H1 (cell line): Measurements from ENCODE around the gene STYXL1. TPM values are rescaled to one million over a fixed set of nuclear protein-coding genes. Genes with fewer than 3 reads are reported as not detected.

Experiments
- CTCF ChIA-PET: fragments of 300-600 bp; sonication (Branson Sonifier 250); formaldehyde crosslinking; loops from one replicate; lab custom pipeline; 2021; ENCODE audit not compliant: partially characterized antibody; lab: Charles Lee
- POLR2A ChIA-PET: fragments of 300-600 bp; sonication (Branson Sonifier 250); formaldehyde crosslinking; loops from one replicate; lab custom pipeline; 2021; ENCODE audit warnings: inconsistent platforms; ENCODE audit not compliant: partially characterized antibody; lab: Charles Lee
- DNase-seq, 2 experiments: peaks; one replicate each; pipeline versions ENCODE4 v3.0.0 to v3.0.0-alpha.2; 2010 to 2022; ENCODE audit warnings: low spot score in 2 of 2, low read depth in 1 of 2, mixed read lengths in 1 of 2
- FAIRE-seq: peaks from 2 replicates; lab custom pipeline; 2011; peaks lifted over from hg19 to GRCh38; lab: Jason Lieb, UNC
- H2AFZ ChIP-seq: 2 replicates; pipeline ENCODE4 v1.8.1; 2012; ENCODE audit warnings: low read length, inconsistent platforms
- H2AK5ac ChIP-seq: 2 replicates; pipeline ENCODE4 v1.6.1; 2013; ENCODE audit warnings: low read depth, low read length
- H2BK120ac ChIP-seq: replicated peaks from 2 replicates; pipeline ENCODE3; 2013; ENCODE audit warnings: low read depth, low read length, inconsistent platforms
- H2BK12ac ChIP-seq: 2 replicates; pipeline ENCODE4 v1.6.1; 2013; ENCODE audit warnings: low read depth, low read length
- H2BK15ac ChIP-seq: 2 replicates; pipeline ENCODE4 v1.6.1; 2013; ENCODE audit warnings: low read length
- H2BK20ac ChIP-seq: 2 replicates; pipeline ENCODE4 v1.6.1; 2013; ENCODE audit warnings: low read length
- H2BK5ac ChIP-seq: 2 replicates; pipeline ENCODE4 v1.6.1; 2013; ENCODE audit warnings: low read depth, low read length
- H3K14ac ChIP-seq: 2 replicates; pipeline ENCODE4 v1.6.1; 2013; ENCODE audit warnings: inconsistent platforms; ENCODE audit not compliant: insufficient read length
- H3K18ac ChIP-seq: 2 replicates; pipeline ENCODE4 v1.6.1; 2013; ENCODE audit warnings: low read length; ENCODE audit errors: extremely low read depth
- H3K23ac ChIP-seq: 2 replicates; pipeline ENCODE4 v1.6.1; 2013; ENCODE audit warnings: inconsistent platforms; ENCODE audit not compliant: insufficient read length
- H3K23me2 ChIP-seq: 2 replicates; pipeline ENCODE4 v1.6.1; 2013; ENCODE audit warnings: low read depth, low read length
- H3K27ac ChIP-seq: 2 replicates; pipeline ENCODE4 v1.6.1; 2011; ENCODE audit warnings: low read depth, low read length, inconsistent platforms
- H3K27me3 ChIP-seq, 4 experiments: replicated peaks in 1 of 4; 1 replicate in 1 of 4; 2 replicates in 3 of 4; pipeline versions ENCODE4 v1.6.1 to v1.8.1; 2011 to 2013; ENCODE audit warnings: low read length in 3 of 4, mild to moderate bottlenecking in 3 of 4, inconsistent platforms in 2 of 4, mixed read lengths in 2 of 4, moderate library complexity in 1 of 4; ENCODE audit not compliant: control insufficient read depth in 3 of 4, insufficient read depth in 3 of 4; ENCODE audit errors: extremely low read depth in 1 of 4
- H3K36me3 ChIP-seq, 4 experiments: 2 replicates each; pipeline versions ENCODE4 v1.6.1 to v1.8.1; 2011 to 2013; ENCODE audit warnings: mild to moderate bottlenecking in 4 of 4, low read length in 3 of 4, moderate library complexity in 2 of 4, control low read depth in 1 of 4, inconsistent platforms in 1 of 4; ENCODE audit not compliant: insufficient read depth in 4 of 4, control insufficient read depth in 2 of 4
- H3K4ac ChIP-seq: replicated peaks from 2 replicates; pipeline ENCODE3; 2013; ENCODE audit warnings: low read length, low read depth, mixed read lengths, inconsistent platforms; ENCODE audit not compliant: insufficient read length
- H3K4me1 ChIP-seq, 4 experiments: replicated peaks in 1 of 4; 1 replicate in 1 of 4; 2 replicates in 3 of 4; pipeline versions ENCODE4 v1.6.1 to v1.8.1; 2011 to 2013; ENCODE audit warnings: low read length in 3 of 4, inconsistent platforms in 2 of 4, mixed read lengths in 1 of 4; ENCODE audit not compliant: insufficient read depth in 4 of 4, control insufficient read depth in 3 of 4
- H3K4me2 ChIP-seq, 2 experiments: 2 replicates each; pipeline versions ENCODE4 v1.6.1 to v1.8.1; 2011 to 2013; ENCODE audit warnings: low read depth in 2 of 2, low read length in 2 of 2, control low read depth in 1 of 2, inconsistent platforms in 1 of 2, mild to moderate bottlenecking in 1 of 2; ENCODE audit not compliant: insufficient read depth in 1 of 2
- H3K4me3 ChIP-seq, 4 experiments: fragments of 200-600, 300-600 bp in 1 of 4; sonication (generic), shearing (Covaris generic), sonication (Bioruptor Twin) in 1 of 4; 2 replicates each; pipeline versions ENCODE4 v1.5.1 to v1.8.1; 2011 to 2016; ENCODE audit warnings: low read length in 4 of 4, low read depth in 3 of 4, control low read depth in 2 of 4, inconsistent platforms in 2 of 4, mild to moderate bottlenecking in 2 of 4, mixed read lengths in 1 of 4, moderate library complexity in 1 of 4; ENCODE audit not compliant: insufficient read depth in 2 of 4; ENCODE audit errors: extremely low read depth in 1 of 4
- H3K56ac ChIP-seq: replicated peaks from 2 replicates; pipeline ENCODE3; 2013; ENCODE audit warnings: low read depth, mild to moderate bottlenecking, mixed read lengths, low read length, inconsistent platforms; ENCODE audit not compliant: insufficient read length
- H3K79me1 ChIP-seq: 2 replicates; pipeline ENCODE4 v1.6.1; 2013; ENCODE audit warnings: low read depth, low read length, control low read depth
- H3K79me2 ChIP-seq, 2 experiments: 2 replicates each; pipeline versions ENCODE4 v1.6.1 to v1.8.1; 2012 to 2013; ENCODE audit warnings: low read length in 2 of 2, mild to moderate bottlenecking in 2 of 2, inconsistent platforms in 1 of 2; ENCODE audit not compliant: insufficient read depth in 2 of 2, control insufficient read depth in 1 of 2
- H3K9ac ChIP-seq, 4 experiments: replicated peaks in 1 of 4; 1 replicate in 1 of 4; 2 replicates in 3 of 4; pipeline versions ENCODE4 v1.6.1 to v1.8.1; 2011 to 2013; ENCODE audit warnings: low read depth in 3 of 4, low read length in 3 of 4, control low read depth in 2 of 4, mild to moderate bottlenecking in 2 of 4, moderate library complexity in 2 of 4, inconsistent platforms in 1 of 4; ENCODE audit errors: extremely low read depth in 1 of 4
- H3K9me3 ChIP-seq, 2 experiments: 2 replicates each; pipeline versions ENCODE4 v1.6.1 to v1.8.1; 2012 to 2013; ENCODE audit warnings: mild to moderate bottlenecking in 2 of 2, moderate library complexity in 2 of 2, control low read depth in 1 of 2, inconsistent platforms in 1 of 2, low read depth in 1 of 2, low read length in 1 of 2, mixed read lengths in 1 of 2; ENCODE audit not compliant: insufficient read depth in 2 of 2
- H4K20me1 ChIP-seq, 2 experiments: replicated peaks in 1 of 2; 2 replicates each; pipeline versions ENCODE3 to v1.8.1; 2011 to 2013; ENCODE audit warnings: inconsistent platforms in 2 of 2, low read length in 2 of 2, mild to moderate bottlenecking in 1 of 2; ENCODE audit not compliant: insufficient read depth in 2 of 2, control insufficient read depth in 1 of 2
- H4K5ac ChIP-seq: 2 replicates; pipeline ENCODE4 v1.6.1; 2013; ENCODE audit warnings: low read length, low read depth, mixed read lengths, inconsistent platforms; ENCODE audit not compliant: insufficient read length
- H4K8ac ChIP-seq: 2 replicates; pipeline ENCODE4 v1.8.0; 2013; ENCODE audit warnings: mild to moderate bottlenecking, moderate library complexity, low read length, inconsistent platforms; ENCODE audit not compliant: insufficient read depth; ENCODE audit errors: extremely low read depth
- H4K91ac ChIP-seq: replicated peaks from 2 replicates; pipeline ENCODE3; 2013; ENCODE audit warnings: low read length, mixed read lengths, inconsistent platforms; ENCODE audit not compliant: insufficient read length
- ATF2 ChIP-seq: IDR thresholded peaks from 2 replicates; pipeline ENCODE4 v1.6.1; 2012; ENCODE audit warnings: low read length, inconsistent platforms
- BRCA1 ChIP-seq: IDR thresholded peaks from 2 replicates; pipeline ENCODE4 v1.6.1; 2012; ENCODE audit warnings: low read depth, low read length, improper control_type of control experiment
- EZH2 ChIP-seq: fragments of 200-600 bp; sonication (generic); IDR thresholded peaks from 2 replicates; pipeline ENCODE4 v1.7.1; 2012; ENCODE audit warnings: low read depth, mild to moderate bottlenecking, moderate library complexity, low read length, inconsistent platforms; ENCODE audit not compliant: severe bottlenecking
- JUN ChIP-seq: IDR thresholded peaks from 2 replicates; pipeline ENCODE4 v1.6.1; 2011; ENCODE audit warnings: low read depth, mild to moderate bottlenecking, improper control_type of control experiment, low read length
- MAFK ChIP-seq: IDR thresholded peaks from 2 replicates; pipeline ENCODE4 v1.6.1; 2012; ENCODE audit warnings: low read depth, mild to moderate bottlenecking, improper control_type of control experiment, low read length
- POLR2AphosphoS5 ChIP-seq: IDR thresholded peaks from 2 replicates; pipeline ENCODE4 v1.6.1; 2011; ENCODE audit warnings: low read depth, low read length
- RBBP5 ChIP-seq: IDR thresholded peaks from 2 replicates; pipeline ENCODE4 v1.7.1; 2012; ENCODE audit warnings: low read depth, mild to moderate bottlenecking, inconsistent platforms, low read length, moderate library complexity, borderline replicate concordance
- SIRT6 ChIP-seq: IDR thresholded peaks from one replicate; pipeline ENCODE4 v1.7.1; 2012; ENCODE audit warnings: low read length, inconsistent platforms
- SP1 ChIP-seq: IDR thresholded peaks from 2 replicates; pipeline ENCODE4 v1.6.1; 2011; ENCODE audit warnings: low read depth, low read length
- SP2 ChIP-seq: IDR thresholded peaks from 2 replicates; pipeline ENCODE4 v1.6.1; 2012; ENCODE audit warnings: mild to moderate bottlenecking, low read length, inconsistent platforms
- TCF12 ChIP-seq: IDR thresholded peaks from 2 replicates; pipeline ENCODE4 v1.6.1; 2011; ENCODE audit warnings: low read depth, mild to moderate bottlenecking, low read length
- TEAD4 ChIP-seq: IDR thresholded peaks from 2 replicates; pipeline ENCODE4 v1.6.1; 2012; ENCODE audit warnings: low read depth, low read length, inconsistent platforms, mixed read lengths
- WGBS, 2 experiments: shearing (Covaris generic) in 1 of 2; methylation state at CpG; one replicate each; pipeline versions ENCODE4 v1.1.6 to v1.1.7; 2013 to 2015; ENCODE audit warnings: low lambda C conversion rate in 2 of 2, mixed read lengths in 2 of 2, inconsistent platforms in 1 of 2, low coverage in 1 of 2, missing lambda C conversion rate in 1 of 2; ENCODE audit not compliant: insufficient replicate concordance in 2 of 2, insufficient coverage in 1 of 2, insufficient read length in 1 of 2; ENCODE audit errors: extremely low coverage in 1 of 2, missing lambda C conversion rate in 1 of 2; 5-methylcytosine and 5-hydroxymethylcytosine counted together
- polyA plus RNA-seq, 7 experiments: library from polyadenylated mRNA; depleted of rRNA in 3 of 7; stranded (reverse) in 5 of 7; unstranded in 2 of 7; fragments of >200 nt in 5 of 7; fragments of 200-250 nt in 2 of 7; gene quantifications; 1 replicate in 5 of 7; 2 replicates in 1 of 7; 4 replicates in 1 of 7; pipeline versions ENCODE4 v1.2.1 to v1.2.3, GENCODE V29; 2011 to 2013; ENCODE audit warnings: missing spikeins in 2 of 7, mixed read lengths in 2 of 7
- total RNA-seq: library from RNA; stranded (reverse); fragmentation: NEBNext Ultra II Directional; extraction: Animal tissue kit (Norgen Biotek cat#: 25700); gene quantifications from 2 replicates; pipeline ENCODE4 v1.2.1, GENCODE V29; 2021

STYXL1 gene
- total and polyA plus RNA-seq, 2 of the 8 experiments (the other 6 are each of a cell fraction or from before 2014, with no cell fraction given) = 32.3 to 53.9 TPM

- Histone ChIP-seq H4K20me1 (peaks cover 0 to 9% of the 10 kb centered on the region in 2 experiments), H4K91ac (no peak overlapping the region), H3K27me3 (no peaks in the 10 kb centered on the region), H2AFZ (no peak overlapping the region), H3K36me3 (peaks cover 9 to 58% (median 30%) of the 10 kb centered on the region in 4 experiments), H3K23ac (no peak overlapping the region), H3K4me3 (no peak overlapping the region), H3K27ac (no peak overlapping the region), H4K5ac (no peak overlapping the region), H3K56ac (no peak overlapping the region), H3K9me3 (no peaks in the 10 kb centered on the region), H2BK20ac (no peak overlapping the region), H2BK12ac (no peak overlapping the region), H2BK5ac (no peak overlapping the region), H3K23me2 (no peaks in the 10 kb centered on the region), H2BK15ac (no peak overlapping the region), H3K79me2 (no peaks in the 10 kb centered on the region), H3K79me1 (no peaks in the 10 kb centered on the region), H3K4me2 (no peak overlapping the region), H3K4me1 (no peaks in the 10 kb centered on the region), H2AK5ac (no peak overlapping the region), H3K4ac (no peak overlapping the region), H4K8ac (no peak overlapping the region), H3K14ac (no peak overlapping the region), H3K18ac (no peak overlapping the region), H2BK120ac (no peak overlapping the region), H3K9ac (no peak overlapping the region)
- TF ChIP-seq JUN (no peak), POLR2AphosphoS5 (no peak), MAFK (no peak), TEAD4 (no peak), BRCA1 (no peak), SP1 (no peak), RBBP5 (no peak), EZH2 (no peak), TCF12 (no peak), ATF2 (no peak), SIRT6 (no peak), SP2 (no peak)
- CTCF ChIA-PET = interaction anchor here (1.2 to 1.6 kb wide), 2 partner anchors 10 to 15 kb away, joined by 3 to 7 read pairs; no protein-coding TSS in a partner anchor
- WGBS, 2 experiments = 98% methylated on average over 8 of the region's 12 CpGs; no CpG with 5 or more reads in 1 of the 2 experiments
- POLR2A ChIA-PET = interaction anchor here (0.5 to 1.5 kb wide), 2 partner anchors 10 to 179 kb away, joined by 3 read pairs; no protein-coding TSS in a partner anchor
- DNase-seq = no peak
- no peak for FAIRE-seq
These were observed 66.7 kb downstream of the STYXL1 start for GRCh38 chr7:75981203-75981452.
